ENCODE measurements around the gene RBKS. TPM values are rescaled to one million over a fixed set of nuclear protein-coding genes. Genes with fewer than 3 reads are reported as not detected.

RBKS gene
- total RNA-seq, 4 donors from 2014 or later, result 1.5 to 3.1 (median 2.1) TPM

DNA sequence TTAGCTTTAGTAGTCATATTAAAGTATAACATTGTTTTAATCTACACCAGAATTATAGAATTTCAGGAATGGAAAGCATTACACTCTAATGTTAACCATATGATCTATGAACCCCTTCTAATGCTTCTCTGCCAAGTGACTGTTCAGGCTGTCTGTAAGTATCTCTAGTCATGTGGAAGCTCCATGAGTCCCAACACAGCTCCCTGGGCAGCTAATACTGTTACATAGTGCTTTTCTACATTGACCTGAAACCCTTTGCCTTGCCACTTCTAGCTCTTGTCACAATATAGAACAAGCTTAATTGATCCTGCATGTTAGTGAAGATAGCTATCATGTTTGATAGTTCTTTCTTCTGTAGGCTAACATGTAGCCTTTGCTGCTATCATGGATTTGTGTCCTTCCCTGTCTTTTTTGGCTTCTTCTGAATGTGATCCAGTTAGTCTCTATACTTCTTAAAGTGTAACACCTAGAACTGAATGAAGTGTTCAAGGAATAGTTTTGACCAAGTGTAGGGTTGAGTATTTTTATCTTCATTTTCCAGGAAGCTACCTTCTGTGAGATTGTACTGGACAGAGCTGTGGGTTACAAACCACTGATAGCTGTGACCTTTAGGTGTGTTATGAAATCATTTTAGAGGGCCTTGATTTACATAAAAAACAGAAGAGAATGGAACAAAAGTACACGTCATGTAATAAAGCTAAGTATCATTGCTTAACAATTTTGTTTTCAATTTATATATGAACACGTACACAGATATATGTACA is 24.0 kb upstream of the RBKS start:
- TF ChIP-seq, protein P1, sequence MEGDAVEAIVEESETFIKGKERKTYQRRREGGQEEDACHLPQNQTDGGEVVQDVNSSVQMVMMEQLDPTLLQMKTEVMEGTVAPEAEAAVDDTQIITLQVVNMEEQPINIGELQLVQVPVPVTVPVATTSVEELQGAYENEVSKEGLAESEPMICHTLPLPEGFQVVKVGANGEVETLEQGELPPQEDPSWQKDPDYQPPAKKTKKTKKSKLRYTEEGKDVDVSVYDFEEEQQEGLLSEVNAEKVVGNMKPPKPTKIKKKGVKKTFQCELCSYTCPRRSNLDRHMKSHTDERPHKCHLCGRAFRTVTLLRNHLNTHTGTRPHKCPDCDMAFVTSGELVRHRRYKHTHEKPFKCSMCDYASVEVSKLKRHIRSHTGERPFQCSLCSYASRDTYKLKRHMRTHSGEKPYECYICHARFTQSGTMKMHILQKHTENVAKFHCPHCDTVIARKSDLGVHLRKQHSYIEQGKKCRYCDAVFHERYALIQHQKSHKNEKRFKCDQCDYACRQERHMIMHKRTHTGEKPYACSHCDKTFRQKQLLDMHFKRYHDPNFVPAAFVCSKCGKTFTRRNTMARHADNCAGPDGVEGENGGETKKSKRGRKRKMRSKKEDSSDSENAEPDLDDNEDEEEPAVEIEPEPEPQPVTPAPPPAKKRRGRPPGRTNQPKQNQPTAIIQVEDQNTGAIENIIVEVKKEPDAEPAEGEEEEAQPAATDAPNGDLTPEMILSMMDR (IDR thresholded peaks at IDR 0.05; ENCODE audit: low read depth), result no peak

DNA sequence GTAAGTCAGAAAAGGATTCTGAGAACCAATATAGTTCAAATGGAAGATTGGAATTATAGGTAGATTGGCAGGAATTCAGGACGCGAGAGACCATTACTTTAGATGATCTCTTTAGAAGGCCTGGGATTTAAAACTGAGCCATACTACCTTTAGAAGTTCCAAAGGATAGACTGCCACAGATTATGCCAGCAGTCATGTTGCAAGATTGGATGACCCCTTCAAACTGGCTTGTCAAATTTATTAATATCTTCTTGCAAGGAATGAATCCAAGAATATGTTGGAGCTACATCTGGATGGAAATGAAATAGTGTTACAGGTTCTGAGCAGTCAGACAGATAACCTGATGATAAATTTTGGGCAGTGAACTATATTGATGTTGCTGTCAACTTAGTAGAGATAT is 22.3 kb upstream of the RBKS start:
- TF ChIP-seq, protein P1 (IDR thresholded peaks at IDR 0.05; ENCODE audit: low read depth), result no peak

DNA sequence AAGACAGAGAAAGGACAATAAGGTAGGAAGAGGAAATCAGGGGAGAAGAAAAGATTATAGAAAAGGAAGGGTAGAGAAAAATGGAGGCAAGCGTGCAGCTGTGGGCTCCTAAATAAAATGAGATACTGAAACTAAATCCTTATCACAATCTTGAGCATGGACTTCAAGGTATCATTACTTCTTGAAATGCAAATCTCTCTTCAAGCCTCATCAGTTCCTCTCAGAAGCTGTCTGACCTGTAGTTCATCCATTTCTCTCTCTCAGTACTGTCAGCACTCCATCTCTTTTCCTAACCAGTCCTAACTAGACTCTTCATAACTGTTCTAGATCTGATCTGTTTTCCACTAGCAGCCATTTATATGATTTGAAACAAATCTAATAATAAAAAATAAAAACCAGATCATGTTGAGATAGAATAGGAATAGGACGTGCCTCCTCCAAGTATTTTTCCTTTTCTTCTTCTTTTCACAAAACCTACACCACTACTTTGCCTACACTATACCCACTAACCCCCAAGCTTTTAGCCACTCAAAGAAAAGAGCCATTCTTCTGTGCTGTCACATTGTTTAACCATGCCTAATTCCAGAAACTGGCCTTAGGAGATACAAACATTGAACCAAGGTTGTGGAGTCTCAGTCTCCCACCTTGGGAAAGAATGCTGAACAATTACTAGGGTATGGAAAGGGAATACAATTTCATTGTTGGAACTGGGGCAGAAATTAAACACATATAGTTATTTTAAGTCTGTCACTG is 21.4 kb upstream of the RBKS start:
- TF ChIP-seq, protein P1 (IDR thresholded peaks at IDR 0.05; ENCODE audit: low read depth), result no peak

DNA sequence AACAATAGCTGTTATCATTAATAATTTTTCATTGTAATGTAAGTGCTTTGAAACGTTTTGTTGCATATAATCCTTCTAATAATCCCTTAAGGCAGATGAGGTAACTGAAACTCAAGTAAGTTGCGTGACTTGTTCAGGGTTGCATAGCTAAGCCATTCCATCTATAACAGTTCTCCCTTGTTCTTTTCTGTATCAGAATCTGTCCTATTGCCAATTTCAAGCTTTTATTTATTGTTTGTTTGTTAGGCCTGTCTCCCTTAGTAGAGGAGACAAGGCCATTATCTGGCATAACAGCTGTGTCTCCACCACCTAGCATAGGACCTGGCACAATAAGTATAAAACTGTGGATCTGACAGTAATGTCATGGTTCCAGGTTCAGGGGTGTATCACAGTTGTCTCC is 19.7 kb upstream of the RBKS start:
- TF ChIP-seq, protein P1 (IDR thresholded peaks at IDR 0.05; ENCODE audit: low read depth), result no peak

DNA sequence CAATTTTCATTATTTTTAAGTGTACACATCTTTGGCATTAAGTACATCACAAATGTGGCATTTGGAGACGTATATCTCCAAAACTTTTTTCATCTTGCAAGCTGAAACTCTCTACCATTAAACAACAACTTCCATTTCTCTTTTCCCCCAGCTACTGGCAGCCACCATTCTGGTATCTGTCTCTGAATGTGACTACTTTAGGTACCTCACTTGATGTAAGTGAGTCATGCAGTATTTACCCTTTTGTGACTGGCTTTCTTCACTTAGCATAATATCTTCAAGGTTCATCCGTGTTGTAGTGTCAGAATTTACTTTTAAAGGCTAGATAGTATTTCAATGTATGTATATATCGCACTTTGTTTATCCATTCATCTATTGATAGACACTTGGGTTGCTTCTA is 17.4 kb upstream of the RBKS start:
- TF ChIP-seq, protein P1 (IDR thresholded peaks at IDR 0.05; ENCODE audit: low read depth), result no peak

DNA sequence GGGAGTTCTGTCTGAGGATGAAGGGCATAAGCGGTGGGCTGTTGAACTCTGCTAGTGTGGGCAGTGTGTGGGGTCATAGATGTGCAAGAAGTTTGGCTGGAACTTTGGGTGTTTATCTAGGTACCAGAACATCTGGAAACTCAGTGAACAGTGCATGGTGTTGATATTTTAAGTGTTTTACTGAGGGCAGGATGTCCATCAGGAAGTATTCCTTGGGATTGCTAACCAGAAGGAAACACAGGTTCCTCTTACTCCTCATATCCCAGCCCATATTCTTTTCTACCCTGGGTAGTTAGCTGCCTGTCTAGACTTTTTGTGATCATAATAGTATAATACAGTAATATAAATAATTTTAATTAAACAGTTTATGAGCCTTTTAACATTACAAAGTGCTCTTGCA is 15.9 kb upstream of the RBKS start:
- TF ChIP-seq, protein P1 (IDR thresholded peaks at IDR 0.05; ENCODE audit: low read depth), result no peak

DNA sequence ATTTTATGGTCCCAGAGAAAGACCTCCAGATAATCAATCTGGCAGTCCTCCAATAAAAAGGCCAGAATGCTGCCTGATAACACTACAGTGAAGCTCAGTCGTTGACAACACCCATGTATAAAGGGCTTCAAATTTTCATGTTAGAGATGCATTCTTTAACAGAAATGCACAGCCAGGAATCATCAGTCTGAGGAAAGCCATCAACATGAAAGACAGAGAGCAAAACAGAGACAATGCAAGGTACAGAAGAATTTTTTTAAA is 14.1 kb upstream of the RBKS start:
- TF ChIP-seq, protein P1 (IDR thresholded peaks at IDR 0.05; ENCODE audit: low read depth), result no peak
